Measurements from ENCODE around the gene MCF2L2. TPM values are rescaled to one million over a fixed set of nuclear protein-coding genes. Genes with fewer than 3 reads are reported as not detected.

Gene MCF2L2
- total and polyA plus RNA-seq, 9 of the 15 experiments (the other 6 are each of a cell fraction or from before 2014, with no cell fraction given) = 0.56 to 4.2 (median 3.0) TPM

DNA sequence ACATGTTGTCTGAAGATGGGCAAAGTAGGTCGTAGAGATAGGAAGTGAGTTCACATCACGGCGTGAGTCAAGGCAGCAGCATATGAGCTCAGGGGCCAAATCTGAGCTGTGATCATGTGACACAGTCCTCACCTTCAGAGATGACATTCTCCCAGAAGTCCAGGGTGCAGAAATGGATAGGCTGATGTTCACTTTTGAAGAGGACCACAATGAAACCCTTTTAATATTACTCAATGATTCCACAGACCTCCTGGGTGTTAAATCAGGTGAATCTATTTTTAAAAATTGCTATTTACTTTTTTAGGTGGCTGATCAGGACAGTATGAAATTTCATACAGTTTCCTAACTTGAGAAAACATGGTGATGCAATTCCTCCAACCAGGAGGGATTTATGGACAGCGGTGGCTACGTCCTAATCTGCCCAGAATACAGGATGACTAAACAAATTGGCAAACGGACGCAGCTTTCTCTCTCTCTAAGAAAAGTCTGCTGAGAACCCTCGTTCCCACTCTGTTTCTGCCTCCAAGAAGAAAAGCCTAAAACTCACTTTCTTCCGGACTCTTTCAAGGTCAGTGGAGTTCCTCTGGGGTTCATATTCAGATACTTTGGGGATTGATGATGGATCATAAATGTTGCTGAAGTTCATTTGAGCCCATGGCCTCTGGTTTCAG is 141.0 kb downstream of the MCF2L2 start (continued):
- TF ChIP-seq, protein P1, sequence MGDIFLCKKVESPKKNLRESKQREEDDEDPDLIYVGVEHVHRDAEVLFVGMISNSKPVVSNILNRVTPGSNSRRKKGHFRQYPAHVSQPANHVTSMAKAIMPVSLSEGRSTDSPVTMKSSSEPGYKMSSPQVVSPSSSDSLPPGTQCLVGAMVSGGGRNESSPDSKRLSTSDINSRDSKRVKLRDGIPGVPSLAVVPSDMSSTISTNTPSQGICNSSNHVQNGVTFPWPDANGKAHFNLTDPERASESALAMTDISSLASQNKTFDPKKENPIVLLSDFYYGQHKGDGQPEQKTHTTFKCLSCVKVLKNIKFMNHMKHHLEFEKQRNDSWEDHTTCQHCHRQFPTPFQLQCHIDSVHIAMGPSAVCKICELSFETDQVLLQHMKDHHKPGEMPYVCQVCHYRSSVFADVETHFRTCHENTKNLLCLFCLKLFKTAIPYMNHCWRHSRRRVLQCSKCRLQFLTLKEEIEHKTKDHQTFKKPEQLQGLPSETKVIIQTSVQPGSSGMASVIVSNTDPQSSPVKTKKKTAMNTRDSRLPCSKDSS (IDR thresholded peaks at IDR 0.05; ENCODE audit: low read depth, partially characterized antibody) = no peak
- no peak for TF ChIP-seq SOX6 (IDR thresholded peaks at IDR 0.05)
- no peak for TF ChIP-seq PHB (CRISPR knock-in tag; IDR thresholded peaks at IDR 0.05)
- TF ChIP-seq CAMTA2 (CRISPR knock-in tag; conservative IDR thresholded peaks at IDR 0.05) = no peak
- TF ChIP-seq KAT8 (IDR thresholded peaks at IDR 0.05; ENCODE audit: low read depth) = no peak
- TF ChIP-seq POLR3G (IDR thresholded peaks at IDR 0.05; ENCODE audit: extremely low read depth, insufficient read length, insufficient replicate concordance) = no peak
- TF ChIP-seq EGR1 (conservative IDR thresholded peaks at IDR 0.05) = no peak
- TF ChIP-seq ZKSCAN8 (CRISPR knock-in tag; IDR thresholded peaks at IDR 0.05) = 0 out of 2 replicates have a peak, but pooled peaks have one; percentile 18
- no peak for TF ChIP-seq THRAP3 (IDR thresholded peaks at IDR 0.05; ENCODE audit: borderline replicate concordance)
- no peak for TF ChIP-seq PCBP2 (IDR thresholded peaks at IDR 0.05; ENCODE audit: low read depth, low read length, poor library complexity, severe bottlenecking)
- no peak for TF ChIP-seq SIRT6 (IDR thresholded peaks at IDR 0.05; ENCODE audit: low read depth, low read length)
- TF ChIP-seq, protein P2, sequence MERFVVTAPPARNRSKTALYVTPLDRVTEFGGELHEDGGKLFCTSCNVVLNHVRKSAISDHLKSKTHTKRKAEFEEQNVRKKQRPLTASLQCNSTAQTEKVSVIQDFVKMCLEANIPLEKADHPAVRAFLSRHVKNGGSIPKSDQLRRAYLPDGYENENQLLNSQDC (CRISPR knock-in tag; IDR thresholded peaks at IDR 0.05) = no peak
- TF ChIP-seq, protein P3, sequence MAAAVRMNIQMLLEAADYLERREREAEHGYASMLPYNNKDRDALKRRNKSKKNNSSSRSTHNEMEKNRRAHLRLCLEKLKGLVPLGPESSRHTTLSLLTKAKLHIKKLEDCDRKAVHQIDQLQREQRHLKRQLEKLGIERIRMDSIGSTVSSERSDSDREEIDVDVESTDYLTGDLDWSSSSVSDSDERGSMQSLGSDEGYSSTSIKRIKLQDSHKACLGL (CRISPR knock-in tag; IDR thresholded peaks at IDR 0.05; ENCODE audit: borderline replicate concordance, poor library complexity, severe bottlenecking) = no peak
- TF ChIP-seq, protein P4, sequence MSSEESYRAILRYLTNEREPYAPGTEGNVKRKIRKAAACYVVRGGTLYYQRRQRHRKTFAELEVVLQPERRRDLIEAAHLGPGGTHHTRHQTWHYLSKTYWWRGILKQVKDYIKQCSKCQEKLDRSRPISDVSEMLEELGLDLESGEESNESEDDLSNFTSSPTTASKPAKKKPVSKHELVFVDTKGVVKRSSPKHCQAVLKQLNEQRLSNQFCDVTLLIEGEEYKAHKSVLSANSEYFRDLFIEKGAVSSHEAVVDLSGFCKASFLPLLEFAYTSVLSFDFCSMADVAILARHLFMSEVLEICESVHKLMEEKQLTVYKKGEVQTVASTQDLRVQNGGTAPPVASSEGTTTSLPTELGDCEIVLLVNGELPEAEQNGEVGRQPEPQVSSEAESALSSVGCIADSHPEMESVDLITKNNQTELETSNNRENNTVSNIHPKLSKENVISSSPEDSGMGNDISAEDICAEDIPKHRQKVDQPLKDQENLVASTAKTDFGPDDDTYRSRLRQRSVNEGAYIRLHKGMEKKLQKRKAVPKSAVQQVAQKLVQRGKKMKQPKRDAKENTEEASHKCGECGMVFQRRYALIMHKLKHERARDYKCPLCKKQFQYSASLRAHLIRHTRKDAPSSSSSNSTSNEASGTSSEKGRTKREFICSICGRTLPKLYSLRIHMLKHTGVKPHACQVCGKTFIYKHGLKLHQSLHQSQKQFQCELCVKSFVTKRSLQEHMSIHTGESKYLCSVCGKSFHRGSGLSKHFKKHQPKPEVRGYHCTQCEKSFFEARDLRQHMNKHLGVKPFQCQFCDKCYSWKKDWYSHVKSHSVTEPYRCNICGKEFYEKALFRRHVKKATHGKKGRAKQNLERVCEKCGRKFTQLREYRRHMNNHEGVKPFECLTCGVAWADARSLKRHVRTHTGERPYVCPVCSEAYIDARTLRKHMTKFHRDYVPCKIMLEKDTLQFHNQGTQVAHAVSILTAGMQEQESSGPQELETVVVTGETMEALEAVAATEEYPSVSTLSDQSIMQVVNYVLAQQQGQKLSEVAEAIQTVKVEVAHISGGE (CRISPR knock-in tag; IDR thresholded peaks at IDR 0.05) = no peak; a peak in 1 of 6 replicates
- TF ChIP-seq, protein P5, sequence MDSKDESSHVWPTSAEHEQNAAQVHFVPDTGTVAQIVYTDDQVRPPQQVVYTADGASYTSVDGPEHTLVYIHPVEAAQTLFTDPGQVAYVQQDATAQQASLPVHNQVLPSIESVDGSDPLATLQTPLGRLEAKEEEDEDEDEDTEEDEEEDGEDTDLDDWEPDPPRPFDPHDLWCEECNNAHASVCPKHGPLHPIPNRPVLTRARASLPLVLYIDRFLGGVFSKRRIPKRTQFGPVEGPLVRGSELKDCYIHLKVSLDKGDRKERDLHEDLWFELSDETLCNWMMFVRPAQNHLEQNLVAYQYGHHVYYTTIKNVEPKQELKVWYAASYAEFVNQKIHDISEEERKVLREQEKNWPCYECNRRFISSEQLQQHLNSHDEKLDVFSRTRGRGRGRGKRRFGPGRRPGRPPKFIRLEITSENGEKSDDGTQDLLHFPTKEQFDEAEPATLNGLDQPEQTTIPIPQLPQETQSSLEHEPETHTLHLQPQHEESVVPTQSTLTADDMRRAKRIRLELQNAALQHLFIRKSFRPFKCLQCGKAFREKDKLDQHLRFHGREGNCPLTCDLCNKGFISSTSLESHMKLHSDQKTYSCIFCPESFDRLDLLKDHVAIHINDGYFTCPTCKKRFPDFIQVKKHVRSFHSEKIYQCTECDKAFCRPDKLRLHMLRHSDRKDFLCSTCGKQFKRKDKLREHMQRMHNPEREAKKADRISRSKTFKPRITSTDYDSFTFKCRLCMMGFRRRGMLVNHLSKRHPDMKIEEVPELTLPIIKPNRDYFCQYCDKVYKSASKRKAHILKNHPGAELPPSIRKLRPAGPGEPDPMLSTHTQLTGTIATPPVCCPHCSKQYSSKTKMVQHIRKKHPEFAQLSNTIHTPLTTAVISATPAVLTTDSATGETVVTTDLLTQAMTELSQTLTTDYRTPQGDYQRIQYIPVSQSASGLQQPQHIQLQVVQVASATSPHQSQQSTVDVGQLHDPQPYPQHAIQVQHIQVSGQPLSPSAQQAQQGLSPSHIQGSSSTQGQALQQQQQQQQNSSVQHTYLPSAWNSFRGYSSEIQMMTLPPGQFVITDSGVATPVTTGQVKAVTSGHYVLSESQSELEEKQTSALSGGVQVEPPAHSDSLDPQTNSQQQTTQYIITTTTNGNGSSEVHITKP (IDR thresholded peaks at IDR 0.05; ENCODE audit: partially characterized antibody) = peak; percentile 13
- 0 out of 2 replicates have a peak, but pooled peaks have one; percentile 31 for TF ChIP-seq DIDO1 (tag; IDR thresholded peaks at IDR 0.05; ENCODE audit: low read depth)
- TF ChIP-seq ILK (tag; IDR thresholded peaks at IDR 0.05; ENCODE audit: borderline replicate concordance, low read depth) = no peak
